ENCODE results near the gene ZNF714.

ZNF714 gene

GRCh38 chr19:21158523-21159135 is 76.6 kb downstream of the ZNF714 start:
- Histone ChIP-seq H3K27me3 (ENCODE audit: insufficient read depth, poor library complexity, severe bottlenecking) (no peaks in the 10 kb centered on the region), H3K27ac (replicated peaks) (no peak overlapping the region), H3K4me3 (replicated peaks; ENCODE audit: insufficient read depth, low read length) (no peak overlapping the region)
- TF ChIP-seq CTCF (IDR thresholded peaks at IDR 0.05; ENCODE audit: insufficient read depth, low read length): no peak
- no peak for TF ChIP-seq GABPA (IDR thresholded peaks at IDR 0.05; ENCODE audit: low read depth)
- TF ChIP-seq SPI1 (IDR thresholded peaks at IDR 0.05; ENCODE audit: borderline replicate concordance, low read depth): no peak
- no peak for TF ChIP-seq REST (IDR thresholded peaks at IDR 0.05; ENCODE audit: insufficient replicate concordance, low read depth)
- TF ChIP-seq POLR2AphosphoS5 (IDR thresholded peaks at IDR 0.05; ENCODE audit: low read depth): no peak
- no peak for DNase-seq (ENCODE audit: low read depth in 1 of 2, low spot score in 1 of 2)

- Histone ChIP-seq H3K27ac (replicated peaks) (no peak overlapping the region), H3K27me3 (ENCODE audit: insufficient read depth, poor library complexity, severe bottlenecking) (no peaks in the 10 kb centered on the region), H3K4me3 (replicated peaks; ENCODE audit: insufficient read depth, low read length) (no peak overlapping the region)
- no peak for DNase-seq (ENCODE audit: low read depth in 1 of 2, low spot score in 1 of 2)
- no peak for TF ChIP-seq REST (IDR thresholded peaks at IDR 0.05; ENCODE audit: insufficient replicate concordance, low read depth)
- no peak for TF ChIP-seq GABPA (IDR thresholded peaks at IDR 0.05; ENCODE audit: low read depth)
- no peak for TF ChIP-seq POLR2AphosphoS5 (IDR thresholded peaks at IDR 0.05; ENCODE audit: low read depth)
- TF ChIP-seq SPI1 (IDR thresholded peaks at IDR 0.05; ENCODE audit: borderline replicate concordance, low read depth): no peak
These were observed 82.5 kb downstream of the ZNF714 start for GRCh38 chr19:21164541-21164940.

GRCh38 chr19:21166436-21166835 is 84.4 kb downstream of the ZNF714 start:
- H3K27me3 ChIP-seq (ENCODE audit: insufficient read depth, poor library complexity, severe bottlenecking): no peaks in the 10 kb centered on the region
- H3K4me3 ChIP-seq (replicated peaks; ENCODE audit: insufficient read depth, low read length): no peak overlapping the region
- DNase-seq (ENCODE audit: low read depth in 1 of 2, low spot score in 1 of 2): no peak
- no peak overlapping the region for H3K27ac ChIP-seq (replicated peaks)
- no peak for TF ChIP-seq GABPA (IDR thresholded peaks at IDR 0.05; ENCODE audit: low read depth)
- TF ChIP-seq SPI1 (IDR thresholded peaks at IDR 0.05; ENCODE audit: borderline replicate concordance, low read depth): no peak
- TF ChIP-seq POLR2AphosphoS5 (IDR thresholded peaks at IDR 0.05; ENCODE audit: low read depth): no peak
- TF ChIP-seq REST (IDR thresholded peaks at IDR 0.05; ENCODE audit: insufficient replicate concordance, low read depth): no peak
- no peak for TF ChIP-seq CTCF (IDR thresholded peaks at IDR 0.05; ENCODE audit: insufficient read depth, low read length)
